Measurements from ENCODE around the gene FAM50B.

Gene FAM50B

GRCh38 chr6:3848925-3849605 lies at the start of gene FAM50B:
Gene FAM50B, plus strand, starts transcription at chr6:3849373. Its CDS starts 439 bp downstream, at chr6:3849812.
- TF ChIP-seq CTCF (IDR thresholded peaks at IDR 0.05; ENCODE audit: extremely low read depth, insufficient read depth, missing control alignments), result peak; percentile 74
- DNase-seq (ENCODE audit: low spot score), result peak; percentile 90
- in situ Hi-C loops (cut with MboI; ENCODE audit: low pct_unique_long_range_greater_than_20kb, low sequenced_read_pairs, unreplicated experiment), result no loop called here

- no peak for TF ChIP-seq CTCF (IDR thresholded peaks at IDR 0.05; ENCODE audit: extremely low read depth, insufficient read depth, missing control alignments)
- in situ Hi-C loops (cut with MboI; ENCODE audit: low pct_unique_long_range_greater_than_20kb, low sequenced_read_pairs, unreplicated experiment), result no loop called here
- DNase-seq (ENCODE audit: low spot score), result no peak
Measured at GRCh38 chr6:3799719-3800118, 49.5 kb upstream of the FAM50B start.

GRCh38 chr6:3800850-3801591 lies 48.2 kb upstream of the FAM50B start:
- no peak for TF ChIP-seq CTCF (IDR thresholded peaks at IDR 0.05; ENCODE audit: extremely low read depth, insufficient read depth, missing control alignments)
- no peak for DNase-seq (ENCODE audit: low spot score)
- in situ Hi-C loops (cut with MboI; ENCODE audit: low pct_unique_long_range_greater_than_20kb, low sequenced_read_pairs, unreplicated experiment), result no loop called here

GRCh38 chr6:3801960-3802359 lies 47.2 kb upstream of the FAM50B start:
- TF ChIP-seq CTCF (IDR thresholded peaks at IDR 0.05; ENCODE audit: extremely low read depth, insufficient read depth, missing control alignments), result no peak
- in situ Hi-C loops (cut with MboI; ENCODE audit: low pct_unique_long_range_greater_than_20kb, low sequenced_read_pairs, unreplicated experiment), result no loop called here

GRCh38 chr6:3803627-3804468 lies 45.3 kb upstream of the FAM50B start:
- TF ChIP-seq CTCF (IDR thresholded peaks at IDR 0.05; ENCODE audit: extremely low read depth, insufficient read depth, missing control alignments), result no peak
- in situ Hi-C loops (cut with MboI; ENCODE audit: low pct_unique_long_range_greater_than_20kb, low sequenced_read_pairs, unreplicated experiment), result no loop called here
- DNase-seq (ENCODE audit: low spot score), result peak; percentile 47

More at GRCh38 chr6:3801960-3802359, 47.2 kb upstream of the FAM50B start:
- DNase-seq (ENCODE audit: low spot score), result no peak

GRCh38 chr6:3804964-3805363 lies 44.2 kb upstream of the FAM50B start:
- in situ Hi-C loops (cut with MboI; ENCODE audit: low pct_unique_long_range_greater_than_20kb, low sequenced_read_pairs, unreplicated experiment), result no loop called here
- no peak for DNase-seq (ENCODE audit: low spot score)
- no peak for TF ChIP-seq CTCF (IDR thresholded peaks at IDR 0.05; ENCODE audit: extremely low read depth, insufficient read depth, missing control alignments)
